T-helper 2 cell treated with Interferon-gamma antibody and Interleukin-4, amounts not matched to agents 100 ng/mL and 5 ng/mL, for 36 hours (primary cell): ENCODE data around the gene COL23A1. TPM values are rescaled to one million over a fixed set of nuclear protein-coding genes. Genes with fewer than 3 reads are reported as not detected.

ENCODE experiments used
- intact Hi-C: fragments of 100-400 bp; cut with micrococcal nuclease; formaldehyde crosslinking; loops from one replicate; pipeline ENCODE4 v1.15.1; 2023
- total RNA-seq: library from RNA; stranded (reverse); gene quantifications from 2 replicates; pipeline ENCODE4 v1.2.3, GENCODE V29; 2022

Gene COL23A1
- total RNA-seq, 1 donor from 2014 or later = 0.09 TPM

- intact Hi-C loops = no loop called here
Observed at GRCh38 chr5:178403956-178404600, 186.1 kb downstream of the COL23A1 start.

- intact Hi-C loops = no loop called here
Observed at GRCh38 chr5:178403351-178403750, 186.8 kb downstream of the COL23A1 start.

GRCh38 chr5:178399701-178400095 lies 190.5 kb downstream of the COL23A1 start:
- intact Hi-C loops = no loop called here

GRCh38 chr5:178398901-178399700 lies 191.1 kb downstream of the COL23A1 start:
- intact Hi-C loops = no loop called here

GRCh38 chr5:178396796-178397720 lies 193.1 kb downstream of the COL23A1 start:
- intact Hi-C loops = no loop called here

GRCh38 chr5:178394074-178394473 lies 196.1 kb downstream of the COL23A1 start:
- intact Hi-C loops = no loop called here

GRCh38 chr5:178392931-178393394 lies 197.2 kb downstream of the COL23A1 start:
- intact Hi-C loops = no loop called here

GRCh38 chr5:178392386-178392785 lies 197.8 kb downstream of the COL23A1 start:
- intact Hi-C loops = no loop called here

GRCh38 chr5:178391480-178391879 lies 198.7 kb downstream of the COL23A1 start:
- intact Hi-C loops = no loop called here

- intact Hi-C loops = no loop called here
Observed at GRCh38 chr5:178389796-178390195, 200.4 kb downstream of the COL23A1 start.

GRCh38 chr5:178389026-178389729 lies 201.0 kb downstream of the COL23A1 start:
- intact Hi-C loops = no loop called here

GRCh38 chr5:178388386-178389025 lies 201.7 kb downstream of the COL23A1 start:
- intact Hi-C loops = no loop called here

GRCh38 chr5:178387856-178388190 lies 202.4 kb downstream of the COL23A1 start:
- intact Hi-C loops = no loop called here

GRCh38 chr5:178387061-178387855 lies 202.9 kb downstream of the COL23A1 start:
- intact Hi-C loops = no loop called here

GRCh38 chr5:178386336-178386931 lies 203.8 kb downstream of the COL23A1 start:
- intact Hi-C loops = no loop called here

GRCh38 chr5:178385496-178385890 lies 204.7 kb downstream of the COL23A1 start:
- intact Hi-C loops = no loop called here

GRCh38 chr5:178384816-178385495 lies 205.2 kb downstream of the COL23A1 start:
- intact Hi-C loops = no loop called here

GRCh38 chr5:178383919-178384815 lies 206.0 kb downstream of the COL23A1 start:
- intact Hi-C loops = no loop called here
